Thoracic aorta (tissue), 2 donors: ENCODE measurements around the gene PAIP1. TPM values are rescaled to one million over a fixed set of nuclear protein-coding genes. Genes with fewer than 3 reads are reported as not detected.

Experiments used
- ATAC-seq: fragments of 150-250 bp; one replicate; pipeline ENCODE4 v1.8.0; 2017; ENCODE audit warnings: low read depth; ENCODE audit not compliant: insufficient number of reproducible peaks, low FRiP score
- DNase-seq: peaks from one replicate; pipeline ENCODE4 v3.0.0-alpha.2; 2020; ENCODE audit warnings: low spot score
- H3K27ac ChIP-seq, 2 donors: fragments of 200-600 bp; sonication (generic); 1 replicate in 1 of 2; 2 replicates in 1 of 2; pipeline ENCODE4 v1.5.1; 2016; ENCODE audit warnings: mild to moderate bottlenecking in 2 of 2, moderate library complexity in 2 of 2
- H3K27me3 ChIP-seq: fragments of 200-600 bp; sonication (generic); replicated peaks from 2 replicates; pipeline ENCODE4 v1.6.0; 2016; ENCODE audit warnings: mild to moderate bottlenecking; ENCODE audit not compliant: insufficient read depth
- H3K36me3 ChIP-seq: fragments of 200-600 bp; sonication (generic); one replicate; pipeline ENCODE4 v1.5.1; 2016
- H3K4me1 ChIP-seq, 2 donors: fragments of 200-600 bp; sonication (generic); 1 replicate in 1 of 2; 2 replicates in 1 of 2; pipeline versions ENCODE4 v1.5.1 to v1.6.0; 2016; ENCODE audit warnings: low read depth in 2 of 2, mild to moderate bottlenecking in 1 of 2; ENCODE audit not compliant: control insufficient read depth in 1 of 2
- H3K4me3 ChIP-seq: fragments of 200-600 bp; sonication (generic); 2 replicates; pipeline ENCODE4 v1.5.1; 2016; ENCODE audit warnings: mild to moderate bottlenecking
- H3K9me3 ChIP-seq: fragments of 200-600 bp; sonication (generic); 2 replicates; pipeline ENCODE4 v1.5.1; 2016
- total RNA-seq, 2 donors: library from RNA; depleted of rRNA; stranded (reverse); fragments of >200 nt; gene quantifications; one replicate each; pipeline versions ENCODE4 v1.1.0 to v1.2.3, GENCODE V29; 2016
- TF ChIP-seq, protein P1 (sequence below): fragments of 200-600 bp; sonication (generic); IDR thresholded peaks from one replicate; pipeline ENCODE4 v1.5.1; 2019; ENCODE audit warnings: antibody characterized with exemption

PAIP1 gene
- total RNA-seq, 2 donors from 2014 or later = 74.1 to 81.6 TPM

DNA sequence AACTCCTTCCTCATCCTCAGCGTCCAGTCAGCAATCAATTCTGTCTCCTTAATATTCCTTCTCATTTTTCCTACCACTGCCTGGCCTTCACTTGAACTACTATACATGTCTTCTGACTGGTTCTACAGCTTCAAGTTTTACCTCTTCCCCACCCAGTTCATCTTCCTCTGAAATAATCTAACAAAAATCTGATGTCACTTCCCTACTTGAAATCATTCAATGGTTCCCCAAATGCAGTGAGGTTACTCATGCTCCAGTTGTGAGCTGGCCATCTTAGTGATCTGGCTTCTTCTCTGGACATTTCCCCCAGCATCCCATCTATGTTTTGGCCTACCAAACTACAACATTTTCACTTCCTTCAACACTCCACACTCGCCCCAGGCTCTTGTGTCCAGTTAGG, 58.3 kb downstream of the PAIP1 start:
- Histone ChIP-seq H3K36me3 (no peaks in the 10 kb centered on the region), H3K4me3 (no peak overlapping the region), H3K9me3 (no peaks in the 10 kb centered on the region), H3K27me3 (no peaks in the 10 kb centered on the region), H3K4me1 (no peaks in the 10 kb centered on the region), H3K27ac (no peak overlapping the region)
- DNase-seq (no peak), ATAC-seq (no peak)
- TF ChIP-seq, protein P1, sequence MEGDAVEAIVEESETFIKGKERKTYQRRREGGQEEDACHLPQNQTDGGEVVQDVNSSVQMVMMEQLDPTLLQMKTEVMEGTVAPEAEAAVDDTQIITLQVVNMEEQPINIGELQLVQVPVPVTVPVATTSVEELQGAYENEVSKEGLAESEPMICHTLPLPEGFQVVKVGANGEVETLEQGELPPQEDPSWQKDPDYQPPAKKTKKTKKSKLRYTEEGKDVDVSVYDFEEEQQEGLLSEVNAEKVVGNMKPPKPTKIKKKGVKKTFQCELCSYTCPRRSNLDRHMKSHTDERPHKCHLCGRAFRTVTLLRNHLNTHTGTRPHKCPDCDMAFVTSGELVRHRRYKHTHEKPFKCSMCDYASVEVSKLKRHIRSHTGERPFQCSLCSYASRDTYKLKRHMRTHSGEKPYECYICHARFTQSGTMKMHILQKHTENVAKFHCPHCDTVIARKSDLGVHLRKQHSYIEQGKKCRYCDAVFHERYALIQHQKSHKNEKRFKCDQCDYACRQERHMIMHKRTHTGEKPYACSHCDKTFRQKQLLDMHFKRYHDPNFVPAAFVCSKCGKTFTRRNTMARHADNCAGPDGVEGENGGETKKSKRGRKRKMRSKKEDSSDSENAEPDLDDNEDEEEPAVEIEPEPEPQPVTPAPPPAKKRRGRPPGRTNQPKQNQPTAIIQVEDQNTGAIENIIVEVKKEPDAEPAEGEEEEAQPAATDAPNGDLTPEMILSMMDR = no peak

DNA sequence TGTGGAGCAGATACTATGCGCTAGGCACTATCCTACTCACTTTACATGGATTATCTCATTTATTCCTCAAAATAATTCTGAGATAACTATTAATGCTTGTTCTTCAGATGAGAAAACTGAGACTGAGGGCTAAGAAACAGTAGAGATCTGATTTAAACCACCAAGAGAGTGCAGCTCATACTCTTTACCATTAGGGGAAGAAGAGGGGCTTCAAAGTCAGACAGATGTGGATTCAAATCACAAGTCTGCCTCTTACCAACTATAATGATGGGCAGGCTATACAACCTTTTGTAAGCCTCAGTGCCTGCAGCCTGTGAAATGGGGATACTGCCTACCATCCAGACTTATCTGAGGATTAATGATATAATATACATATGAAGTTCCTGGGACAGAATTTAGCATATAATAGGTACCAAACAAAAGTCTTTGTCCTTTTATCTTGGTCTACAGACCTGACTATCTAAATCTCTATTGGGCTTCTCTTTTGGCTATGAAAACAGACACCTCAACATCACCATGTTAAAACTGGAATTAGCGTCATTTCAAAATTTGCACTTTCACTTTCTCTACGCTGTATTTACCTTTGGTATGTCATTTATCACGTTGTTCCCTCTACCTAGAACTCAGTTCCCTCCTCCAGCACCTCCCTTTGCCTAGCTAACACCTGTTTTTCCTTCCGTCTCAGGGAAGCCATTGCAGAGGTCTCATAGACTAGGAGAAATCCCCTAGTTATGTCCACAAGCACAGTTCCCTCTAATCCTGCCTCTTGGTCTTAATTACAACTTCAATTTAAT, 59.4 kb downstream of the PAIP1 start:
- no peak overlapping the region for H3K27ac ChIP-seq
- no peak overlapping the region for H3K4me3 ChIP-seq
- DNase-seq (no peak), ATAC-seq (no peak)
- no peaks in the 10 kb centered on the region for H3K4me1 ChIP-seq
- no peaks in the 10 kb centered on the region for H3K36me3 ChIP-seq
- TF ChIP-seq, protein P1 = no peak
- H3K27me3 ChIP-seq = no peaks in the 10 kb centered on the region
- H3K9me3 ChIP-seq = no peaks in the 10 kb centered on the region

GRCh38 chr5:43491326-43491725, 65.6 kb downstream of the PAIP1 start:
- no peak overlapping the region for H3K4me3 ChIP-seq
- DNase-seq (no peak), ATAC-seq (no peak)
- no peaks in the 10 kb centered on the region for H3K36me3 ChIP-seq
- no peaks in the 10 kb centered on the region for H3K27me3 ChIP-seq
- TF ChIP-seq, protein P1 = no peak
- no peaks in the 10 kb centered on the region for H3K4me1 ChIP-seq
- H3K27ac ChIP-seq = no peak overlapping the region
- no peaks in the 10 kb centered on the region for H3K9me3 ChIP-seq

DNA sequence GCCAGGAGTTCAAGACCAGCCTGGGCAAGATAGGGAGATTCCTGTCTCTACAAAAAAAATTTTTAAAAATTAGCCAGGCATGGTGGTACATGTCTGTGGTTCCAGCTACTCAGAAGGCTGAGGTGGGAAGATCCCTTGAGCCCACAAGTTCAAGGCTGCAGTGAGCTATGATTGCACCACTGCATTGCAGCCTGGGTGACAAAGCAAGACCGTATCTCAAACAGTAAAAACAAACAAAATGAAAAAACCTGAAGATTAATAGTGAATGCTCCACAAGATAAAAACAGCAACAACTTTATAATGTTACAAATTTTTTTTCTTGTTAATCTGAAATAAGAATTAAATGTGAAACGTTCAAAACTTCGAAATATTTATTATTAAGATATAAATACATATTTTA, 70.5 kb downstream of the PAIP1 start:
- Histone ChIP-seq H3K36me3 (no peaks in the 10 kb centered on the region), H3K4me1 (peaks cover 6 to 21% of the 10 kb centered on the region in 2 donors), H3K4me3 (no peak overlapping the region), H3K27ac (no peak overlapping the region), H3K9me3 (no peaks in the 10 kb centered on the region), H3K27me3 (no peaks in the 10 kb centered on the region)
- TF ChIP-seq, protein P1 = no peak
- ATAC-seq (no peak), DNase-seq (no peak)

DNA sequence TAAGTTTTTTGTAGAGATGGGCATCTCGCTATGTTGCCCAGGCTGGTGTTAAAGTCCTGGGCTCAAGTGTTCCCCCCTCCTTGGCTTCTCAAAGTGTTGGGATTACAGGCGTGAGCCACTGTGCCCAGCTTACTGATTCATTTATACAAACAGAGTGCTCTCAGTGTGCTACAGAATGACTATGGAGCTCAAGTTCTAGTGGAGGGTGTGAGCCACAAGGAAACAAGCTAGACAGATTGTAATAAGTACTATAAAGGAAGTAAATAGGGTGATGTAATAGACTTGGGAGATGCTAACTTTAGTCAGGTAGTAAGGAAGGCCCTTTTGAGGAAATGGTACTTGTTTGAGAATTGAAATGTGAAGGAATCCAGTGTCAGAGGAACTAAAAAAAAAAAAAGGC, 71.5 kb downstream of the PAIP1 start:
- DNase-seq (no peak), ATAC-seq (no peak)
- no peaks in the 10 kb centered on the region for H3K9me3 ChIP-seq
- TF ChIP-seq, protein P1 = no peak
- peak overlapping the region in 1 of 2 donors; percentile 99 for H3K27ac ChIP-seq
- peaks cover 6 to 21% of the 10 kb centered on the region in 2 donors for H3K4me1 ChIP-seq
- H3K4me3 ChIP-seq = no peak overlapping the region
- H3K36me3 ChIP-seq = no peaks in the 10 kb centered on the region
- no peaks in the 10 kb centered on the region for H3K27me3 ChIP-seq
